HepG2 (cell line): ENCODE measurements around the gene SLC8A2. TPM values are rescaled to one million over a fixed set of nuclear protein-coding genes. Genes with fewer than 3 reads are reported as not detected.
A peak's percentile ranks its signal among the peaks of the same experiment; 100 is the strongest.

Experiments used
- ERF ChIP-seq: IDR thresholded peaks from 2 replicates; pipeline ENCODE4 v1.6.1; 2018; ENCODE audit warnings: missing biosample characterization, missing genetic modification reagents
- HOXA9 ChIP-seq: sonication (generic); formaldehyde crosslinking; IDR thresholded peaks from 2 replicates; pipeline ENCODE4 v1.8.1; 2022; ENCODE audit warnings: missing genetic modification reagents, mild to moderate bottlenecking, moderate library complexity, borderline replicate concordance
- IRX3 ChIP-seq: sonication (generic); formaldehyde crosslinking; IDR thresholded peaks from 2 replicates; pipeline ENCODE4 v1.8.1; 2023; ENCODE audit warnings: mild to moderate bottlenecking, low read depth, missing genetic modification reagents, borderline replicate concordance
- ISL2 ChIP-seq: sonication (generic); formaldehyde crosslinking; IDR thresholded peaks from 2 replicates; pipeline ENCODE4 v1.5.0; 2020; ENCODE audit warnings: missing genetic modification reagents
- KDM2A ChIP-seq: sonication (generic); formaldehyde crosslinking; IDR thresholded peaks from 2 replicates; pipeline ENCODE4 v1.4.0; 2020; ENCODE audit warnings: low read depth, missing genetic modification reagents, borderline replicate concordance
- MED8 ChIP-seq: sonication (generic); formaldehyde crosslinking; IDR thresholded peaks from 2 replicates; pipeline ENCODE4 v1.8.1; 2023; ENCODE audit warnings: mild to moderate bottlenecking, missing genetic modification reagents; ENCODE audit not compliant: insufficient replicate concordance
- MYC ChIP-seq: sonication (generic); formaldehyde crosslinking; IDR thresholded peaks from 2 replicates; pipeline ENCODE4 v1.9.0; 2021; ENCODE audit warnings: missing genetic modification reagents, borderline replicate concordance
- SATB2 ChIP-seq: sonication (generic); formaldehyde crosslinking; IDR thresholded peaks from 2 replicates; pipeline ENCODE4 v1.5.0; 2020; ENCODE audit warnings: missing genetic modification reagents
- STAT5B ChIP-seq: sonication (generic); formaldehyde crosslinking; IDR thresholded peaks from 2 replicates; pipeline ENCODE4 v1.4.0; 2020; ENCODE audit warnings: missing genetic modification reagents
- ZFP62 ChIP-seq: sonication (generic); formaldehyde crosslinking; IDR thresholded peaks from 2 replicates; pipeline ENCODE4 v1.4.0; 2020; ENCODE audit warnings: missing genetic modification reagents
- ZKSCAN8 ChIP-seq: IDR thresholded peaks from 2 replicates; pipeline ENCODE4 v1.6.1; 2016; ENCODE audit warnings: borderline replicate concordance, missing genetic modification reagents, missing compliant biosample characterization
- ZNF224 ChIP-seq: sonication (generic); formaldehyde crosslinking; IDR thresholded peaks from 2 replicates; pipeline ENCODE4 v1.5.0; 2020; ENCODE audit warnings: mild to moderate bottlenecking, missing genetic modification reagents
- ZNF34 ChIP-seq: sonication (generic); formaldehyde crosslinking; IDR thresholded peaks from 2 replicates; pipeline ENCODE4 v1.4.0; 2020; ENCODE audit warnings: mild to moderate bottlenecking, missing genetic modification reagents, borderline replicate concordance
- ZNF510 ChIP-seq: sonication (generic); formaldehyde crosslinking; IDR thresholded peaks from 2 replicates; pipeline ENCODE4 v1.4.0; 2020; ENCODE audit warnings: low read depth, mild to moderate bottlenecking, missing genetic modification reagents
- ZNF562 ChIP-seq: sonication (generic); formaldehyde crosslinking; IDR thresholded peaks from 2 replicates; pipeline ENCODE4 v1.8.0; 2022; ENCODE audit warnings: missing genetic modification reagents, borderline replicate concordance
- ZNF879 ChIP-seq: sonication (generic); formaldehyde crosslinking; IDR thresholded peaks from 2 replicates; pipeline ENCODE4 v1.8.1; 2023; ENCODE audit warnings: missing genetic modification reagents
- ZSCAN12 ChIP-seq: sonication (generic); formaldehyde crosslinking; IDR thresholded peaks from 2 replicates; pipeline ENCODE4 v1.9.0; 2021; ENCODE audit warnings: mild to moderate bottlenecking, missing genetic modification reagents
- ZSCAN21 ChIP-seq: sonication (generic); formaldehyde crosslinking; IDR thresholded peaks from 2 replicates; pipeline ENCODE4 v1.8.0; 2022; ENCODE audit warnings: mild to moderate bottlenecking, missing genetic modification reagents, moderate library complexity, borderline replicate concordance
- polyA plus RNA-seq, 8 experiments: library from polyadenylated mRNA; depleted of rRNA in 3 of 8; stranded (reverse) in 7 of 8; unstranded in 1 of 8; fragments of >200 nt; fragmentation: Illumina TruSeq in 4 of 8; extraction: Trizol in 4 of 8; gene quantifications; 2 replicates each; pipeline versions ENCODE4 v1.2.1 to v1.2.3, GENCODE V29; 2011 to 2016; ENCODE audit warnings: low read depth in 4 of 8, missing spikeins in 1 of 8, mixed read lengths in 1 of 8; ENCODE audit not compliant: insufficient read depth in 1 of 8
- total RNA-seq, 5 experiments: library from RNA; depleted of rRNA; stranded (reverse); fragments of >200 nt; fragmentation: Illumina TruSeq; extraction: Trizol; gene quantifications; 2 replicates each; pipeline ENCODE4 v1.2.3, GENCODE V29; 2016; ENCODE audit warnings: low read depth in 1 of 5
- TF ChIP-seq, protein P1 (sequence below): sonication (generic); formaldehyde crosslinking; IDR thresholded peaks from 2 replicates; pipeline ENCODE4 v1.4.0; 2020; ENCODE audit warnings: missing genetic modification reagents
- TF ChIP-seq, protein P2 (sequence below): IDR thresholded peaks from 2 replicates; pipeline ENCODE4 v1.6.1; 2016; ENCODE audit warnings: control low read depth
- TF ChIP-seq, protein P3 (sequence below): sonication (generic); formaldehyde crosslinking; IDR thresholded peaks from 2 replicates; pipeline ENCODE4 v1.5.0; 2020; ENCODE audit warnings: missing genetic modification reagents
- TF ChIP-seq, protein P4 (sequence below): sonication (generic); formaldehyde crosslinking; IDR thresholded peaks from 2 replicates; pipeline ENCODE4 v1.5.1; 2020; ENCODE audit warnings: mild to moderate bottlenecking, moderate library complexity, missing genetic modification reagents
- TF ChIP-seq, protein P5 (sequence below): sonication (generic); formaldehyde crosslinking; IDR thresholded peaks from 2 replicates; pipeline ENCODE4 v1.5.0; 2020; ENCODE audit warnings: missing genetic modification reagents

SLC8A2 gene
- total and polyA plus RNA-seq, 2 of the 13 experiments (the other 11 are each of a cell fraction or from before 2014, with no cell fraction given), result 0.02 TPM; not detected in 1

DNA sequence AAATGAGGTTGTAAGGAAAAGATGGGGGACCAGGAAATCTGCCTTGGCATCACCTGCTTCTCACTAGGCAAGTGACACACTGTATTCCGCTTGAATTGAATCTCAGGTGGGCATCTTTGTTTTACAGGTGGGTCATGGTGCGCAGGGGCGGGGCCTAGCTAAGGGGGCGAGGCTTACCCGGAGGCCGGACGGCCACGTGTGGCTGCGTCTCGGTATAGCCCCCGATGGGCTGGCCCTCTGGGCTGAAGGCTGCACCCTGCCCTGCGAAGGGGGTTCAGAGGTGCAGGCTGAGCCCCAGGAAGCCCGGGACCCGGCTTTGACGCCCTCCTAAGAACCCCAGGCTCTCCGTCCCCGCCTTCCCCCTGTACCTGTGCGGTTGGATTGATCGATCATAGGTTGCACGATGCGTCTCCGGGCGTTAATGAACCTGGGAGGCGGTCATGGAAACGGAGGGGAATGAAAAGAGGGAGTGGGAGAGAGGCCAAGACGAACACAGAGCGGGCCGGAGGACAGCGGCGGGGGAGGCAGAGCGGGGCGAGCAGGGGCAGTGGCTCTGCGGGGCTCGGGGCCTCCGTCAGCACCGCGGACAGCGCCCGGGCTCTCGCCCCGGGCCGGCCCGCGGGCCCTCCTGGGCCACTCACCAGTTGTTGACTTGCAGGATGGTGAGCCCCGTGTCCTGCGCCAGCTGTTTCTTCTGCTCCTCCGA is 64.8 kb downstream of the SLC8A2 start (continued):
- no peak for TF ChIP-seq KDM2A
- TF ChIP-seq ZSCAN21 (CRISPR knock-in tag), result 0 out of 2 replicates have a peak, but pooled peaks have one; percentile 33
- TF ChIP-seq ZSCAN12, result 0 out of 2 replicates have a peak, but pooled peaks have one; percentile 83
- no peak for TF ChIP-seq ZNF879
- no peak for TF ChIP-seq MED8 (CRISPR knock-in tag)
- no peak for TF ChIP-seq IRX3 (CRISPR knock-in tag)
- TF ChIP-seq ZNF510 (CRISPR knock-in tag), result no peak
- no peak for TF ChIP-seq ZNF562 (CRISPR knock-in tag)
- no peak for TF ChIP-seq STAT5B
- TF ChIP-seq MYC (CRISPR knock-in tag), result no peak; the same call in 1 of the 2 replicates
- TF ChIP-seq, protein P1, sequence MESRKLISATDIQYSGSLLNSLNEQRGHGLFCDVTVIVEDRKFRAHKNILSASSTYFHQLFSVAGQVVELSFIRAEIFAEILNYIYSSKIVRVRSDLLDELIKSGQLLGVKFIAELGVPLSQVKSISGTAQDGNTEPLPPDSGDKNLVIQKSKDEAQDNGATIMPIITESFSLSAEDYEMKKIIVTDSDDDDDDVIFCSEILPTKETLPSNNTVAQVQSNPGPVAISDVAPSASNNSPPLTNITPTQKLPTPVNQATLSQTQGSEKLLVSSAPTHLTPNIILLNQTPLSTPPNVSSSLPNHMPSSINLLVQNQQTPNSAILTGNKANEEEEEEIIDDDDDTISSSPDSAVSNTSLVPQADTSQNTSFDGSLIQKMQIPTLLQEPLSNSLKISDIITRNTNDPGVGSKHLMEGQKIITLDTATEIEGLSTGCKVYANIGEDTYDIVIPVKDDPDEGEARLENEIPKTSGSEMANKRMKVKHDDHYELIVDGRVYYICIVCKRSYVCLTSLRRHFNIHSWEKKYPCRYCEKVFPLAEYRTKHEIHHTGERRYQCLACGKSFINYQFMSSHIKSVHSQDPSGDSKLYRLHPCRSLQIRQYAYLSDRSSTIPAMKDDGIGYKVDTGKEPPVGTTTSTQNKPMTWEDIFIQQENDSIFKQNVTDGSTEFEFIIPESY (CRISPR knock-in tag), result no peak
- TF ChIP-seq, protein P2, sequence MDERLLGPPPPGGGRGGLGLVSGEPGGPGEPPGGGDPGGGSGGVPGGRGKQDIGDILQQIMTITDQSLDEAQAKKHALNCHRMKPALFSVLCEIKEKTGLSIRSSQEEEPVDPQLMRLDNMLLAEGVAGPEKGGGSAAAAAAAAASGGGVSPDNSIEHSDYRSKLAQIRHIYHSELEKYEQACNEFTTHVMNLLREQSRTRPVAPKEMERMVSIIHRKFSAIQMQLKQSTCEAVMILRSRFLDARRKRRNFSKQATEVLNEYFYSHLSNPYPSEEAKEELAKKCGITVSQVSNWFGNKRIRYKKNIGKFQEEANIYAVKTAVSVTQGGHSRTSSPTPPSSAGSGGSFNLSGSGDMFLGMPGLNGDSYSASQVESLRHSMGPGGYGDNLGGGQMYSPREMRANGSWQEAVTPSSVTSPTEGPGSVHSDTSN (CRISPR knock-in tag), result no peak
- 0 out of 2 replicates have a peak, but pooled peaks have one; percentile 38 for TF ChIP-seq HOXA9 (CRISPR knock-in tag)
- TF ChIP-seq ISL2 (CRISPR knock-in tag), result 0 out of 2 replicates have a peak, but pooled peaks have one; percentile 33
- no peak for TF ChIP-seq ZNF34
- no peak for TF ChIP-seq ZNF224 (CRISPR knock-in tag)
- TF ChIP-seq, protein P3, sequence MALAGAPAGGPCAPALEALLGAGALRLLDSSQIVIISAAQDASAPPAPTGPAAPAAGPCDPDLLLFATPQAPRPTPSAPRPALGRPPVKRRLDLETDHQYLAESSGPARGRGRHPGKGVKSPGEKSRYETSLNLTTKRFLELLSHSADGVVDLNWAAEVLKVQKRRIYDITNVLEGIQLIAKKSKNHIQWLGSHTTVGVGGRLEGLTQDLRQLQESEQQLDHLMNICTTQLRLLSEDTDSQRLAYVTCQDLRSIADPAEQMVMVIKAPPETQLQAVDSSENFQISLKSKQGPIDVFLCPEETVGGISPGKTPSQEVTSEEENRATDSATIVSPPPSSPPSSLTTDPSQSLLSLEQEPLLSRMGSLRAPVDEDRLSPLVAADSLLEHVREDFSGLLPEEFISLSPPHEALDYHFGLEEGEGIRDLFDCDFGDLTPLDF (CRISPR knock-in tag), result no peak
- TF ChIP-seq SATB2 (CRISPR knock-in tag), result 0 out of 2 replicates have a peak, but pooled peaks have one; percentile 58
- TF ChIP-seq ERF (CRISPR knock-in tag), result peak; percentile 54; the same call in 1 of the 2 replicates
- TF ChIP-seq, protein P4, sequence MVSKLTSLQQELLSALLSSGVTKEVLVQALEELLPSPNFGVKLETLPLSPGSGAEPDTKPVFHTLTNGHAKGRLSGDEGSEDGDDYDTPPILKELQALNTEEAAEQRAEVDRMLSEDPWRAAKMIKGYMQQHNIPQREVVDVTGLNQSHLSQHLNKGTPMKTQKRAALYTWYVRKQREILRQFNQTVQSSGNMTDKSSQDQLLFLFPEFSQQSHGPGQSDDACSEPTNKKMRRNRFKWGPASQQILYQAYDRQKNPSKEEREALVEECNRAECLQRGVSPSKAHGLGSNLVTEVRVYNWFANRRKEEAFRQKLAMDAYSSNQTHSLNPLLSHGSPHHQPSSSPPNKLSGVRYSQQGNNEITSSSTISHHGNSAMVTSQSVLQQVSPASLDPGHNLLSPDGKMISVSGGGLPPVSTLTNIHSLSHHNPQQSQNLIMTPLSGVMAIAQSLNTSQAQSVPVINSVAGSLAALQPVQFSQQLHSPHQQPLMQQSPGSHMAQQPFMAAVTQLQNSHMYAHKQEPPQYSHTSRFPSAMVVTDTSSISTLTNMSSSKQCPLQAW, result no peak
- TF ChIP-seq ZFP62, result no peak
- TF ChIP-seq, protein P5, sequence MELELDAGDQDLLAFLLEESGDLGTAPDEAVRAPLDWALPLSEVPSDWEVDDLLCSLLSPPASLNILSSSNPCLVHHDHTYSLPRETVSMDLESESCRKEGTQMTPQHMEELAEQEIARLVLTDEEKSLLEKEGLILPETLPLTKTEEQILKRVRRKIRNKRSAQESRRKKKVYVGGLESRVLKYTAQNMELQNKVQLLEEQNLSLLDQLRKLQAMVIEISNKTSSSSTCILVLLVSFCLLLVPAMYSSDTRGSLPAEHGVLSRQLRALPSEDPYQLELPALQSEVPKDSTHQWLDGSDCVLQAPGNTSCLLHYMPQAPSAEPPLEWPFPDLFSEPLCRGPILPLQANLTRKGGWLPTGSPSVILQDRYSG (CRISPR knock-in tag), result 0 out of 2 replicates have a peak, but pooled peaks have one; percentile 53
- no peak for TF ChIP-seq ZKSCAN8 (CRISPR knock-in tag)
